ENCODE data around the gene CTNND2.

The CTNND2 gene

DNA sequence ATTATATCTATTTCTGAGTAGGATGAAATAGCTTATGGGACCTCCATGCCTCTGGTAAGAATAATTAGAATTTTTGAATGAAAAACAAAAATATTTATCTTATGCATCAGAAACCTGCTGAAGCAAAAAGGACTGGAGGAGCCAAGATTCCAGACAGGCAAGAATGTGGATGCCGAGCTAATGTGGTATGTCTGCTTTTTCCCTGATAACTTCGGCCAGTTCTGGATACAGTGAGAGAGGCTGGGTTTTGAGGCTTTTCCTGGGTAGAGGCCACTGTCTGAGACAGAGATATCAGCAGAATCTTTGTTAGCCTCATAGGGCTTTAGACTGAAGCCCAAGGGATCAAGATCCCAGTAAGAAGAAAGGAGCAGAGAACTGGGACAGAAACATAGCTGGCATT, 5.2 kb upstream of the CTNND2 start:
- H2AFZ ChIP-seq (ENCODE audit: low read depth), result no peak overlapping the region
- H3K36me3 ChIP-seq (ENCODE audit: insufficient read depth), result no peaks in the 10 kb centered on the region
- no peak for TF ChIP-seq CTCF (conservative IDR thresholded peaks at IDR 0.05; ENCODE audit: low read depth, low read length)
- H4K20me1 ChIP-seq (ENCODE audit: insufficient read depth), result no peaks in the 10 kb centered on the region
- H3K4me2 ChIP-seq, result no peak overlapping the region
- no peak overlapping the region for H3K27ac ChIP-seq
- H3K9ac ChIP-seq, result no peak overlapping the region
- H3K4me1 ChIP-seq (ENCODE audit: low read depth, poor library complexity, severe bottlenecking), result no peaks in the 10 kb centered on the region
- H3K79me2 ChIP-seq (ENCODE audit: insufficient read depth, low read depth), result no peaks in the 10 kb centered on the region
- no peak overlapping the region for H3K4me3 ChIP-seq (IDR thresholded peaks at IDR 0.05; ENCODE audit: insufficient read depth, low read depth, low read length)
- H3K27me3 ChIP-seq (ENCODE audit: insufficient read depth, low read depth), result no peaks in the 10 kb centered on the region

DNA sequence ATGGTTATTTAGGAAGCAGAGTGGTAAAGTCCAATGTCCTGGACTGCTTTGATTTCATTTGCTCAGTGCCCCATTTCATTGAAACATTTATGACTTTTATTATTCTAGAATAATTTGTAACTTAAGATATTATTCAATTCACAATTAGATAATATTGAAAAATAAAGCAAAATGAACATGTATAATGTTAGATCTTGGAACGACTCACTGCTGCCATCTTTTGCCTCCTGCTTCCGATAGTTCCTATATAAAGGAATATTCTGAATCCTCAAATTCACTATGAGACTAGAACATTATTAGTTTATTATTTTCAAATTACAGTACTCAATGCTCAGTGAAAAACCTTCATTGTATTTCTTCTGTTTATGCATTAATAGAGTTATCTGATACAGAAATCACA, 2.3 kb upstream of the CTNND2 start:
- Histone ChIP-seq H3K27me3 (ENCODE audit: insufficient read depth, low read depth) (no peaks in the 10 kb centered on the region), H3K4me1 (ENCODE audit: low read depth, poor library complexity, severe bottlenecking) (no peaks in the 10 kb centered on the region), H3K36me3 (ENCODE audit: insufficient read depth) (no peaks in the 10 kb centered on the region), H2AFZ (ENCODE audit: low read depth) (no peak overlapping the region), H4K20me1 (ENCODE audit: insufficient read depth) (no peaks in the 10 kb centered on the region), H3K4me2 (no peak overlapping the region), H3K4me3 (IDR thresholded peaks at IDR 0.05; ENCODE audit: insufficient read depth, low read depth, low read length) (no peak overlapping the region), H3K79me2 (ENCODE audit: insufficient read depth, low read depth) (no peaks in the 10 kb centered on the region), H3K27ac (no peak overlapping the region), H3K9ac (no peak overlapping the region)
- TF ChIP-seq CTCF (conservative IDR thresholded peaks at IDR 0.05; ENCODE audit: low read depth, low read length), result no peak

DNA sequence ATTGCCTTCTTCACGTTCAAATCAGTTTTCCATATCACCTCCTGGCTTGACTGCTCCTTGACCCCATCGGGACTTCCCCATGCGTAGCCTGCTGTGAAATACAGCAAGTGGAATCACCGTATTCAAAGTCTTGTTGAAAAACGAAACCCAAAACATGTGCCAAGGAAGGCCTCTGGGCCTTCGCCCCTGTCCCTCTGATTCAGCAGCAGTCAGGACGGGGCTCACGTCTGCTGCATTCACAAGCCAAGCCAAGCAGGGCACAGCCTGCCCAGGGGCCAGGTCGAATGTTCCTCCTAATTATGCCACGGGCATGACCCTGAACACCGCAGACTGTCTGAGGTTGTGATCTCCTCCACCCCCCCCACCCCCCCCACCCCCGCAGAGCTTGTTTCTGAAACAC, 960 bp upstream of the CTNND2 start:
- no peak overlapping the region for H3K4me3 ChIP-seq (IDR thresholded peaks at IDR 0.05; ENCODE audit: insufficient read depth, low read depth, low read length)
- no peaks in the 10 kb centered on the region for H3K36me3 ChIP-seq (ENCODE audit: insufficient read depth)
- no peak for TF ChIP-seq CTCF (conservative IDR thresholded peaks at IDR 0.05; ENCODE audit: low read depth, low read length)
- H3K27me3 ChIP-seq (ENCODE audit: insufficient read depth, low read depth), result no peaks in the 10 kb centered on the region
- H4K20me1 ChIP-seq (ENCODE audit: insufficient read depth), result no peaks in the 10 kb centered on the region
- no peak overlapping the region for H3K9ac ChIP-seq
- peak overlapping the region; percentile 30; the same call in 1 of the 2 replicates for H2AFZ ChIP-seq (ENCODE audit: low read depth)
- no peak overlapping the region for H3K27ac ChIP-seq
- H3K79me2 ChIP-seq (ENCODE audit: insufficient read depth, low read depth), result no peaks in the 10 kb centered on the region
- H3K4me1 ChIP-seq (ENCODE audit: low read depth, poor library complexity, severe bottlenecking), result no peaks in the 10 kb centered on the region
- H3K4me2 ChIP-seq, result no peak overlapping the region

DNA sequence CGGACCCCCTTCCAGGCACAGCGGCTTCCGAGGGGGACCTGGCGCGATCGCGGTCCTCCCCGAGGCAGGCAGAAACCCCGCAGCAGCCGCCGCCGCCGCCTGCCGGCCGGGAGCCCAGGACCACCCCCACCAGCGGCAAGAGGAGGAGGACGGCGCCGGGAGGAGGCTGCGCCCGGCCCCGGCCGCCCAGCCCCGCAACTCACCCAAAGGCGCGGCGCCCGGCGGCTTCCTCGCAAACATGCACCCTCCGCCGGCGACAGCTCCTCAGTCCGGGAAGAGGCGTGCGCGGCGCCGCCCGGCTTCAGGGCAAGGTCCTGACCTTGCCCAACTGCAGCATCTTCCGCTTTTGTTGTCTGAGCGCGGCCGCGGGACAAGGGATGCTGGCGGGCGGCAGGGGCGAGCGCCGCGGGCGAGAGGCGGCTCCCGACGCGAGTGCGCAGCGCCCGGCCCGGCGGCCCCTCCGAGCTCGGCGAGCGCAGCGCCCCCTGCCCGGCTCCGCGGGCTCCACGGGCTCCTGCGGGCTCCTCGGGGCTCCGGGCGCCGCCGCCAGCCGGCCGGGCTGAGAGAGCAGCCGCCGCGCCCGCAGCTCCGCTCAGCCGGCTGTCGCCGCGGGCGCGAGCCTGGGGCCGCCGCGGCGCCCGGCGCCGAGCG, 507 bp downstream of the CTNND2 start:
- TF ChIP-seq CTCF (conservative IDR thresholded peaks at IDR 0.05; ENCODE audit: low read depth, low read length), result no peak
- peak overlapping the region; percentile 76 for H3K4me2 ChIP-seq
- H3K79me2 ChIP-seq (ENCODE audit: insufficient read depth, low read depth), result no peaks in the 10 kb centered on the region
- peak overlapping the region; percentile 76 for H2AFZ ChIP-seq (ENCODE audit: low read depth)
- H3K36me3 ChIP-seq (ENCODE audit: insufficient read depth), result no peaks in the 10 kb centered on the region
- no peaks in the 10 kb centered on the region for H3K4me1 ChIP-seq (ENCODE audit: low read depth, poor library complexity, severe bottlenecking)
- H3K9ac ChIP-seq, result peak overlapping the region; percentile 6; the same call in 1 of the 2 replicates
- H3K27me3 ChIP-seq (ENCODE audit: insufficient read depth, low read depth), result no peaks in the 10 kb centered on the region
- H3K27ac ChIP-seq, result no peak overlapping the region
- no peak overlapping the region for H3K4me3 ChIP-seq (IDR thresholded peaks at IDR 0.05; ENCODE audit: insufficient read depth, low read depth, low read length)
- H4K20me1 ChIP-seq (ENCODE audit: insufficient read depth), result no peaks in the 10 kb centered on the region

Data from KMS-11 (cell line).